Upper lobe of left lung (tissue), 4 donors: ENCODE results near the gene PCNX2.

Source experiments
- CTCF ChIP-seq, 6 experiments: fragments of 450-650 bp in 4 of 6; fragments of 200-600 bp in 2 of 6; sonication (generic) in 2 of 6; IDR thresholded peaks; one replicate each; pipeline ENCODE4 v1.5.1; 2016 to 2019; ENCODE audit warnings: antibody characterized with exemption in 6 of 6
- EP300 ChIP-seq, 4 donors: sonication (generic); formaldehyde crosslinking; IDR thresholded peaks; one replicate each; pipeline ENCODE4 v1.5.1; 2017; ENCODE audit warnings: antibody characterized with exemption in 4 of 4, control low read depth in 2 of 4
- POLR2A ChIP-seq, 4 donors: fragments of 450-650 bp; IDR thresholded peaks; one replicate each; pipeline ENCODE4 v1.5.1; 2016 to 2017; ENCODE audit warnings: antibody characterized with exemption in 4 of 4, mild to moderate bottlenecking in 2 of 4

GRCh38 chr1:233078396-233078795 lies 217.1 kb downstream of the PCNX2 start:
- TF ChIP-seq EP300 (IDR thresholded peaks at IDR 0.05) (no peak), POLR2A (IDR thresholded peaks at IDR 0.05) (no peak), CTCF (IDR thresholded peaks at IDR 0.05) (no peak)
